HepG2 (cell line): ENCODE results near the gene VAMP2. TPM values are rescaled to one million over a fixed set of nuclear protein-coding genes. Genes with fewer than 3 reads are reported as not detected.
A peak's percentile ranks its signal among the peaks of the same experiment; 100 is the strongest.

Experiments used
- ATF7 ChIP-seq, 2 experiments: fragments of 450-650 bp in 1 of 2; sonication (generic) in 1 of 2; formaldehyde crosslinking in 1 of 2; IDR thresholded peaks; 2 replicates each; pipeline versions ENCODE4 v1.4.0 to v1.6.1; 2016 to 2020; ENCODE audit warnings: antibody characterized with exemption in 1 of 2, mild to moderate bottlenecking in 1 of 2, missing genetic modification reagents in 1 of 2
- BORCS8-MEF2B ChIP-seq: sonication (generic); formaldehyde crosslinking; IDR thresholded peaks from 2 replicates; pipeline ENCODE4 v1.8.0; 2022; ENCODE audit warnings: mild to moderate bottlenecking, missing genetic modification reagents
- BRF2 ChIP-seq: sonication (generic); formaldehyde crosslinking; IDR thresholded peaks from 2 replicates; pipeline ENCODE4 v1.8.1; 2022; ENCODE audit warnings: mild to moderate bottlenecking, missing genetic modification reagents
- CREM ChIP-seq, 2 experiments: sonication (generic) in 1 of 2; formaldehyde crosslinking in 1 of 2; IDR thresholded peaks; 2 replicates each; pipeline versions ENCODE4 v1.4.0 to v1.6.1; 2016 to 2020; ENCODE audit warnings: antibody characterized with exemption in 1 of 2, mild to moderate bottlenecking in 1 of 2, missing genetic modification reagents in 1 of 2
- HINFP ChIP-seq: sonication (generic); formaldehyde crosslinking; IDR thresholded peaks from 2 replicates; pipeline ENCODE4 v1.4.0; 2020; ENCODE audit warnings: low read depth, mild to moderate bottlenecking, missing genetic modification reagents
- KAT7 ChIP-seq: IDR thresholded peaks from 2 replicates; pipeline ENCODE4 v1.6.1; 2018; ENCODE audit warnings: borderline replicate concordance, missing compliant biosample characterization
- NCOA5 ChIP-seq: sonication (generic); formaldehyde crosslinking; IDR thresholded peaks from 2 replicates; pipeline ENCODE4 v1.4.0; 2020; ENCODE audit warnings: missing genetic modification reagents
- RBFOX2 ChIP-seq: fragments of 200-400 bp; formaldehyde crosslinking; IDR thresholded peaks from 2 replicates; pipeline ENCODE4 v1.6.1; 2017; ENCODE audit warnings: low read depth, mild to moderate bottlenecking, low read length
- RFX3 ChIP-seq: IDR thresholded peaks from 2 replicates; pipeline ENCODE4 v1.6.1; 2016; ENCODE audit warnings: missing biosample characterization, missing genetic modification reagents
- SNAPC2 ChIP-seq: sonication (generic); formaldehyde crosslinking; IDR thresholded peaks from 2 replicates; pipeline ENCODE4 v1.8.1; 2022; ENCODE audit warnings: mild to moderate bottlenecking, missing genetic modification reagents
- TAF1 ChIP-seq: sonication (generic); formaldehyde crosslinking; IDR thresholded peaks from 2 replicates; pipeline ENCODE4 v1.4.0; 2020; ENCODE audit warnings: missing genetic modification reagents
- ZNF207 ChIP-seq: fragments of 450-650 bp; IDR thresholded peaks from 2 replicates; pipeline ENCODE4 v1.6.1; 2016; ENCODE audit warnings: antibody characterized with exemption, borderline replicate concordance
- ZNF3 ChIP-seq: IDR thresholded peaks from 2 replicates; pipeline ENCODE4 v1.7.0; 2017; ENCODE audit warnings: inconsistent platforms
- ZNF343 ChIP-seq: sonication (generic); formaldehyde crosslinking; IDR thresholded peaks from 2 replicates; pipeline ENCODE4 v1.4.0; 2020; ENCODE audit warnings: mild to moderate bottlenecking, missing genetic modification reagents
- ZNF546 ChIP-seq: sonication (generic); formaldehyde crosslinking; conservative IDR thresholded peaks from 2 replicates; pipeline ENCODE4 v1.8.1; 2023; ENCODE audit warnings: mild to moderate bottlenecking, missing genetic modification reagents
- ZNF691 ChIP-seq: sonication (generic); formaldehyde crosslinking; IDR thresholded peaks from 2 replicates; pipeline ENCODE4 v1.4.0; 2020; ENCODE audit warnings: missing genetic modification reagents, low read depth, mild to moderate bottlenecking, borderline replicate concordance
- ZNF703 ChIP-seq: sonication (generic); formaldehyde crosslinking; IDR thresholded peaks from 2 replicates; pipeline ENCODE4 v1.5.1; 2020; ENCODE audit warnings: missing genetic modification reagents, mild to moderate bottlenecking, moderate library complexity, borderline replicate concordance
- polyA plus RNA-seq, 8 experiments: library from polyadenylated mRNA; depleted of rRNA in 3 of 8; stranded (reverse) in 7 of 8; unstranded in 1 of 8; fragments of >200 nt; fragmentation: Illumina TruSeq in 4 of 8; extraction: Trizol in 4 of 8; gene quantifications; 2 replicates each; pipeline versions ENCODE4 v1.2.1 to v1.2.3, GENCODE V29; 2011 to 2016; ENCODE audit warnings: low read depth in 4 of 8, missing spikeins in 1 of 8, mixed read lengths in 1 of 8; ENCODE audit not compliant: insufficient read depth in 1 of 8
- total RNA-seq, 5 experiments: library from RNA; depleted of rRNA; stranded (reverse); fragments of >200 nt; fragmentation: Illumina TruSeq; extraction: Trizol; gene quantifications; 2 replicates each; pipeline ENCODE4 v1.2.3, GENCODE V29; 2016; ENCODE audit warnings: low read depth in 1 of 5
- TF ChIP-seq, protein P1 (sequence below): IDR thresholded peaks from 2 replicates; pipeline ENCODE4 v1.4.0; 2020; ENCODE audit warnings: mild to moderate bottlenecking, missing genetic modification reagents
- TF ChIP-seq, protein P2 (sequence below): sonication (generic); formaldehyde crosslinking; IDR thresholded peaks from 2 replicates; pipeline ENCODE4 v1.4.0; 2020; ENCODE audit warnings: missing genetic modification reagents, mild to moderate bottlenecking, borderline replicate concordance

VAMP2 gene
- total and polyA plus RNA-seq, 2 of the 13 experiments (the other 11 are each of a cell fraction or from before 2014, with no cell fraction given) = 3.9 to 17.2 TPM

GRCh38 chr17:8185582-8186445, 23.1 kb upstream of the VAMP2 start (continued):
- TF ChIP-seq, protein P1, sequence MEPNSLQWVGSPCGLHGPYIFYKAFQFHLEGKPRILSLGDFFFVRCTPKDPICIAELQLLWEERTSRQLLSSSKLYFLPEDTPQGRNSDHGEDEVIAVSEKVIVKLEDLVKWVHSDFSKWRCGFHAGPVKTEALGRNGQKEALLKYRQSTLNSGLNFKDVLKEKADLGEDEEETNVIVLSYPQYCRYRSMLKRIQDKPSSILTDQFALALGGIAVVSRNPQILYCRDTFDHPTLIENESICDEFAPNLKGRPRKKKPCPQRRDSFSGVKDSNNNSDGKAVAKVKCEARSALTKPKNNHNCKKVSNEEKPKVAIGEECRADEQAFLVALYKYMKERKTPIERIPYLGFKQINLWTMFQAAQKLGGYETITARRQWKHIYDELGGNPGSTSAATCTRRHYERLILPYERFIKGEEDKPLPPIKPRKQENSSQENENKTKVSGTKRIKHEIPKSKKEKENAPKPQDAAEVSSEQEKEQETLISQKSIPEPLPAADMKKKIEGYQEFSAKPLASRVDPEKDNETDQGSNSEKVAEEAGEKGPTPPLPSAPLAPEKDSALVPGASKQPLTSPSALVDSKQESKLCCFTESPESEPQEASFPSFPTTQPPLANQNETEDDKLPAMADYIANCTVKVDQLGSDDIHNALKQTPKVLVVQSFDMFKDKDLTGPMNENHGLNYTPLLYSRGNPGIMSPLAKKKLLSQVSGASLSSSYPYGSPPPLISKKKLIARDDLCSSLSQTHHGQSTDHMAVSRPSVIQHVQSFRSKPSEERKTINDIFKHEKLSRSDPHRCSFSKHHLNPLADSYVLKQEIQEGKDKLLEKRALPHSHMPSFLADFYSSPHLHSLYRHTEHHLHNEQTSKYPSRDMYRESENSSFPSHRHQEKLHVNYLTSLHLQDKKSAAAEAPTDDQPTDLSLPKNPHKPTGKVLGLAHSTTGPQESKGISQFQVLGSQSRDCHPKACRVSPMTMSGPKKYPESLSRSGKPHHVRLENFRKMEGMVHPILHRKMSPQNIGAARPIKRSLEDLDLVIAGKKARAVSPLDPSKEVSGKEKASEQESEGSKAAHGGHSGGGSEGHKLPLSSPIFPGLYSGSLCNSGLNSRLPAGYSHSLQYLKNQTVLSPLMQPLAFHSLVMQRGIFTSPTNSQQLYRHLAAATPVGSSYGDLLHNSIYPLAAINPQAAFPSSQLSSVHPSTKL (CRISPR knock-in tag) = peak; percentile 51
- no peak for TF ChIP-seq ATF7 (IDR thresholded peaks at IDR 0.05)
- TF ChIP-seq ATF7 (CRISPR knock-in tag; IDR thresholded peaks at IDR 0.05) = no peak
- TF ChIP-seq RFX3 = no peak
- no peak for TF ChIP-seq ZNF703 (CRISPR knock-in tag)
- TF ChIP-seq BORCS8-MEF2B (CRISPR knock-in tag) = peak; percentile 15; the same call in 1 of the 2 replicates
- TF ChIP-seq BRF2 (CRISPR knock-in tag) = no peak
- TF ChIP-seq CREM (IDR thresholded peaks at IDR 0.05) = no peak
- TF ChIP-seq CREM (CRISPR knock-in tag; IDR thresholded peaks at IDR 0.05) = no peak
- TF ChIP-seq NCOA5 (CRISPR knock-in tag) = no peak
- TF ChIP-seq SNAPC2 = no peak
- no peak for TF ChIP-seq ZNF207
- no peak for TF ChIP-seq HINFP (CRISPR knock-in tag)
- no peak for TF ChIP-seq ZNF343 (CRISPR knock-in tag)
- no peak for TF ChIP-seq ZNF3 (CRISPR knock-in tag)
- TF ChIP-seq ZNF691 = 0 out of 2 replicates have a peak, but pooled peaks have one; percentile 8
- TF ChIP-seq TAF1 (CRISPR knock-in tag) = no peak
- no peak for TF ChIP-seq KAT7 (CRISPR knock-in tag)
- TF ChIP-seq ZNF546 = no peak
- no peak for TF ChIP-seq RBFOX2
- TF ChIP-seq, protein P2, sequence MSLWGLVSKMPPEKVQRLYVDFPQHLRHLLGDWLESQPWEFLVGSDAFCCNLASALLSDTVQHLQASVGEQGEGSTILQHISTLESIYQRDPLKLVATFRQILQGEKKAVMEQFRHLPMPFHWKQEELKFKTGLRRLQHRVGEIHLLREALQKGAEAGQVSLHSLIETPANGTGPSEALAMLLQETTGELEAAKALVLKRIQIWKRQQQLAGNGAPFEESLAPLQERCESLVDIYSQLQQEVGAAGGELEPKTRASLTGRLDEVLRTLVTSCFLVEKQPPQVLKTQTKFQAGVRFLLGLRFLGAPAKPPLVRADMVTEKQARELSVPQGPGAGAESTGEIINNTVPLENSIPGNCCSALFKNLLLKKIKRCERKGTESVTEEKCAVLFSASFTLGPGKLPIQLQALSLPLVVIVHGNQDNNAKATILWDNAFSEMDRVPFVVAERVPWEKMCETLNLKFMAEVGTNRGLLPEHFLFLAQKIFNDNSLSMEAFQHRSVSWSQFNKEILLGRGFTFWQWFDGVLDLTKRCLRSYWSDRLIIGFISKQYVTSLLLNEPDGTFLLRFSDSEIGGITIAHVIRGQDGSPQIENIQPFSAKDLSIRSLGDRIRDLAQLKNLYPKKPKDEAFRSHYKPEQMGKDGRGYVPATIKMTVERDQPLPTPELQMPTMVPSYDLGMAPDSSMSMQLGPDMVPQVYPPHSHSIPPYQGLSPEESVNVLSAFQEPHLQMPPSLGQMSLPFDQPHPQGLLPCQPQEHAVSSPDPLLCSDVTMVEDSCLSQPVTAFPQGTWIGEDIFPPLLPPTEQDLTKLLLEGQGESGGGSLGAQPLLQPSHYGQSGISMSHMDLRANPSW (CRISPR knock-in tag) = no peak
